Fibroblast of lung (primary cell): ENCODE data around the gene FOXL2NB. TPM values are rescaled to one million over a fixed set of nuclear protein-coding genes. Genes with fewer than 3 reads are reported as not detected.
A peak's percentile ranks its signal among the peaks of the same experiment; 100 is the strongest.

Experiments
- DNase-seq, 2 donors: peaks; one replicate each; pipeline versions ENCODE4 v3.0.0 to v3.0.0-alpha.2; 2010; ENCODE audit warnings: low read depth in 2 of 2
- H2AFZ ChIP-seq: 2 replicates; pipeline ENCODE4 v1.5.1; 2012; ENCODE audit warnings: low read length, control low read depth, inconsistent platforms
- H3K27ac ChIP-seq: 2 replicates; pipeline ENCODE4 v1.5.1; 2011; ENCODE audit warnings: low read length, control low read depth; ENCODE audit not compliant: insufficient read depth
- H3K27me3 ChIP-seq: 2 replicates; pipeline ENCODE4 v1.5.1; 2011; ENCODE audit warnings: mild to moderate bottlenecking, low read length; ENCODE audit not compliant: control insufficient read depth, insufficient read depth
- H3K36me3 ChIP-seq: 2 replicates; pipeline ENCODE4 v1.5.1; 2011; ENCODE audit warnings: low read length; ENCODE audit not compliant: control insufficient read depth, insufficient read depth
- H3K4me1 ChIP-seq: 2 replicates; pipeline ENCODE4 v1.5.1; 2011; ENCODE audit warnings: low read length; ENCODE audit not compliant: control insufficient read depth, insufficient read depth; ENCODE audit errors: extremely low read depth
- H3K4me2 ChIP-seq: 2 replicates; pipeline ENCODE4 v1.5.1; 2011; ENCODE audit warnings: low read length, control low read depth; ENCODE audit not compliant: insufficient read depth; ENCODE audit errors: extremely low read depth
- H3K4me3 ChIP-seq, 4 experiments: fragments of 200-600 bp in 1 of 4; sonication (generic) in 1 of 4; replicated peaks in 1 of 4; 2 replicates each; pipeline ENCODE4 v1.5.1; 2011 to 2016; ENCODE audit warnings: low read length in 4 of 4, low read depth in 3 of 4, mild to moderate bottlenecking in 3 of 4, control low read depth in 2 of 4, inconsistent platforms in 1 of 4, mixed read lengths in 1 of 4; ENCODE audit not compliant: insufficient read depth in 1 of 4; ENCODE audit errors: control extremely low read depth in 1 of 4
- H3K79me2 ChIP-seq: 2 replicates; pipeline ENCODE4 v1.5.1; 2012; ENCODE audit warnings: mild to moderate bottlenecking, low read length, inconsistent platforms; ENCODE audit not compliant: control insufficient read depth, insufficient read depth
- H3K9ac ChIP-seq: 2 replicates; pipeline ENCODE4 v1.5.1; 2011; ENCODE audit warnings: mild to moderate bottlenecking, low read length, control low read depth; ENCODE audit not compliant: insufficient read depth
- H3K9me3 ChIP-seq: 2 replicates; pipeline ENCODE4 v1.5.1; 2012; ENCODE audit warnings: low read depth, low read length; ENCODE audit not compliant: control insufficient read depth, insufficient read depth
- H4K20me1 ChIP-seq: 2 replicates; pipeline ENCODE4 v1.5.1; 2011; ENCODE audit warnings: low read length; ENCODE audit not compliant: control insufficient read depth, insufficient read depth; ENCODE audit errors: extremely low read depth
- EZH2 ChIP-seq: IDR thresholded peaks from 2 replicates; pipeline ENCODE4 v1.5.1; 2012; ENCODE audit warnings: low read length, control low read depth, mild to moderate bottlenecking; ENCODE audit errors: missing control alignments
- polyA plus RNA-seq, 2 donors: library from polyadenylated mRNA; depleted of rRNA in 1 of 2; stranded (reverse) in 1 of 2; unstranded in 1 of 2; fragments of >200 nt; gene quantifications; 2 replicates each; pipeline ENCODE4 v1.2.1, GENCODE V29; 2011 to 2012; ENCODE audit warnings: missing spikeins in 1 of 2
- total RNA-seq: library from RNA; depleted of rRNA; stranded (reverse); fragments of >200 nt; gene quantifications from 2 replicates; pipeline ENCODE4 v1.2.1, GENCODE V29; 2014
- TF ChIP-seq, protein P1 (sequence below), 2 donors: IDR thresholded peaks in 1 of 2; conservative IDR thresholded peaks in 1 of 2; 1 replicate in 1 of 2; 2 replicates in 1 of 2; pipeline ENCODE4 v1.5.1; 2011 to 2012; ENCODE audit warnings: low read length in 2 of 2, control low read depth in 1 of 2, inconsistent platforms in 1 of 2, low read depth in 1 of 2, mild to moderate bottlenecking in 1 of 2

Gene FOXL2NB
- total and polyA plus RNA-seq, 2 donors (not counting 1 experiment from before 2014, with no cell fraction given) = not detected

DNA sequence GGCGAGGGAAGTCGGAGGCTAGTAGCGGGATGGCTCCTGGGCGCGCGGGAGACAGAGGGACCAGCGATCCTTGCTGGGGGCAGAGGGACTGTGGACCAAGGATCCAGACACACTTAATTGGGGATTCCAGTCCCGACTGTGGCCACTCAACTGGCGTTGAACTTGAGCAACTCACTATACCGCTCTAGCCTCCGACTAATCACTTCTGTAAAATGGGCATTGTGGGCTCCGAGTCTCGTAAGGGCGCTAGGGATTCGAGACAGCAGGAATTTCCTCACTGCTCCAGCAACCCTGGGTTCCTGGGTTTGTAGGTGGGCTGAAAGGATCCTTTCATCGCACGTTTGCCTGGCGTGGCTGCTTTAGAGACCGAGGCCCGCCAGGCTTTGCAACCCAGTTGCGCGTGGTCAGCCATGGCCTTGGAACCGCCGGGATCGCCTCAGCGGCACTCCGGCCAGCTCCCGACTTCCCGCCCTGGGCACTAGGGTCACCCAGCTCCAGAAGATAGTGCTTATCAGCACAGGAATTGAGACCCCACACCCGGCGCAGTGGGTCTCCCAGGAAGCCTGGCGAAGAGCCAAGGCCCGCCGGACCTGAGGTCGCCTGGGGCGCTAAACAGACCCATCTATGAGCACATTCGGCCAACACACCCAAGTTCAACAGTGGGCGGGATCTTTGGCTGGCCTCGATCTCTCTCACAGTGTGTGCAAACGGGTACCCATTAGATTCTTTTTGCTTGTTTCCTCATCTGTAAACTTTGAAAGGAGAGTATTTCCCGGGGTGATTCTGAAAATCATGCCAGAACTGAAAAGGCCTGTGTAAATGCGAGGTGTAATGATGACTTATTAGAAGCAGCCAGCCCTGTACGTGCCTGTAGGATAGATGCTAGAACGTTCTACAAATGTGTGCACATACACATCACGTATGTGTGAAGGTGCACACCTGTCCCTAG lies 10.0 kb upstream of the FOXL2NB start:
- peak overlapping the region in 1 of 4 experiments; percentile 33 for H3K4me3 ChIP-seq
- peaks cover 69% of the 10 kb centered on the region for H3K27me3 ChIP-seq
- H2AFZ ChIP-seq = no peak overlapping the region
- no peaks in the 10 kb centered on the region for H3K36me3 ChIP-seq
- H3K27ac ChIP-seq = no peak overlapping the region
- H3K4me2 ChIP-seq = peak overlapping the region; percentile 87
- TF ChIP-seq, protein P1, sequence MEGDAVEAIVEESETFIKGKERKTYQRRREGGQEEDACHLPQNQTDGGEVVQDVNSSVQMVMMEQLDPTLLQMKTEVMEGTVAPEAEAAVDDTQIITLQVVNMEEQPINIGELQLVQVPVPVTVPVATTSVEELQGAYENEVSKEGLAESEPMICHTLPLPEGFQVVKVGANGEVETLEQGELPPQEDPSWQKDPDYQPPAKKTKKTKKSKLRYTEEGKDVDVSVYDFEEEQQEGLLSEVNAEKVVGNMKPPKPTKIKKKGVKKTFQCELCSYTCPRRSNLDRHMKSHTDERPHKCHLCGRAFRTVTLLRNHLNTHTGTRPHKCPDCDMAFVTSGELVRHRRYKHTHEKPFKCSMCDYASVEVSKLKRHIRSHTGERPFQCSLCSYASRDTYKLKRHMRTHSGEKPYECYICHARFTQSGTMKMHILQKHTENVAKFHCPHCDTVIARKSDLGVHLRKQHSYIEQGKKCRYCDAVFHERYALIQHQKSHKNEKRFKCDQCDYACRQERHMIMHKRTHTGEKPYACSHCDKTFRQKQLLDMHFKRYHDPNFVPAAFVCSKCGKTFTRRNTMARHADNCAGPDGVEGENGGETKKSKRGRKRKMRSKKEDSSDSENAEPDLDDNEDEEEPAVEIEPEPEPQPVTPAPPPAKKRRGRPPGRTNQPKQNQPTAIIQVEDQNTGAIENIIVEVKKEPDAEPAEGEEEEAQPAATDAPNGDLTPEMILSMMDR (conservative IDR thresholded peaks at IDR 0.05 in 1 of 2, IDR thresholded peaks at IDR 0.05 in 1 of 2; ENCODE audit: low read depth in 1 of 2, low read length in 2 of 2) = no peak
- peak; percentile 93 for TF ChIP-seq EZH2
- no peaks in the 10 kb centered on the region for H3K79me2 ChIP-seq
- peaks cover 2% of the 10 kb centered on the region for H3K4me1 ChIP-seq
- no peak overlapping the region for H3K9ac ChIP-seq
- no peaks in the 10 kb centered on the region for H4K20me1 ChIP-seq
- DNase-seq = no peak
- no peaks in the 10 kb centered on the region for H3K9me3 ChIP-seq

DNA sequence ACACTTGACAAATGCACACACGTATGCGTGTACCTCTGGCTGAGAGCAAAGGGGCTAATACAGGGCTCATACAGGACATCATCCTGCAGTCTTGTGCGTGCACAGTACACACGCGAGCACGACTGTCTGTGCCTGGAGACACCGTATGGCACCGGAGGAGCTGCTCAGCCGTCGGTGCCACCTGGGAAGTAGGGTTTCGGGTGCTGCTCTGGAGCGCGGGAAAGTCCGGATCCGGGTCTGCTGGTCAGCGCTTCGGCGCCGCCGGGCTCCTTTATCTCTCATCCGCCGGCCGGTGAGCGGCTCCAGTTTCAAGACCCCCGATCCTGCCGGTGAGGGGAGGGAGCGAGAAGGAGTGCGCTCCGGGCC lies 9.3 kb upstream of the FOXL2NB start:
- no peak overlapping the region for H3K9ac ChIP-seq
- no peak overlapping the region for H3K4me3 ChIP-seq
- TF ChIP-seq EZH2 = peak; percentile 98
- TF ChIP-seq, protein P1 (conservative IDR thresholded peaks at IDR 0.05 in 1 of 2, IDR thresholded peaks at IDR 0.05 in 1 of 2; ENCODE audit: low read depth in 1 of 2, low read length in 2 of 2) = no peak
- H3K36me3 ChIP-seq = no peaks in the 10 kb centered on the region
- no peak overlapping the region for H2AFZ ChIP-seq
- H3K4me1 ChIP-seq = peaks cover 2% of the 10 kb centered on the region
- no peak for DNase-seq
- H3K27me3 ChIP-seq = peaks cover 76% of the 10 kb centered on the region
- H3K79me2 ChIP-seq = no peaks in the 10 kb centered on the region
- no peak overlapping the region for H3K4me2 ChIP-seq
- H4K20me1 ChIP-seq = no peaks in the 10 kb centered on the region
- H3K27ac ChIP-seq = no peak overlapping the region
- H3K9me3 ChIP-seq = no peaks in the 10 kb centered on the region

DNA sequence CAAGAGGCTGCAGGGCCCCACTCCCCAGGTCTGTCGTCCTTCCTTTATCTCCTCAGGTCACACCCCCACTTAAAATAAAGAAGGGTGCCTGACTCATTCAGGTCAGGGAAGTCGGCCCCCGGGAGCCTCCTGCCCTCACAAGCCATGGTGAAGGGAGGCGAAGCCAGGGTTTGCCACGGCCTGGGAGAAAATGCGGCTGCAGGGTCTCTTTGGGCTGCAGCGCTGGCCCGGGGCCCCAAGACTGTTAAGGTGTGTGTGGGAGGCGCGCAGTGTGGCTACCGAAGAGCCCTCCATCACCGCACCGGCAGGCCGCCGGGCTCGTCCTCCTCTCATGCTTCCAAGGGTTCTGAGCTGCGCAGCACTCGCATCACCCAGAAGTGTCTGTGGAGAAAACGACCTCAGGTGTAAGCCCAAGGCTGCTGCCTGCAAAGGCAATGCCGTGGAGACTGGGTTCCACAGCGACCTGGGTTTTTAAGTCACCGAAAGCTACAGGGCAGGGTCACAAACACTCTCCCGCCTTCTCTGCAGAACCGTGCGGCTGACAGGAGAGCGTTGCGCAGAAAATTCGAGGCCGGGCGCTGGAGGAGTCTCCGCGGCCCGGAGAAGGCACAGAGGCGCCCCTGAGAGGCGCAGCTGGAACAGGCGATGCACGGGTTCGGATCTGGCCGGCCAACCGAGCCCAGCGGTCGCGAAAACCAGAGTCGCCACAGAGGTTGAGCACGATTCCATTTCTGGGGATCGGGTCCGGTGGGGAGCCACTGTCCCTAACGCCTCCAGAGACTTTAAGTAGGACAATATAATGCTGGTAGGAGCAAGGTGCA lies 8.8 kb upstream of the FOXL2NB start:
- Histone ChIP-seq H3K4me3 (no peak overlapping the region), H3K36me3 (no peaks in the 10 kb centered on the region), H3K27ac (no peak overlapping the region), H3K27me3 (peaks cover 81% of the 10 kb centered on the region), H3K4me2 (no peak overlapping the region), H2AFZ (no peak overlapping the region), H3K9ac (no peak overlapping the region), H3K4me1 (peaks cover 2% of the 10 kb centered on the region), H3K9me3 (no peaks in the 10 kb centered on the region), H3K79me2 (no peaks in the 10 kb centered on the region), H4K20me1 (no peaks in the 10 kb centered on the region)
- no peak for DNase-seq
- peak; percentile 97 for TF ChIP-seq EZH2
- TF ChIP-seq, protein P1 (conservative IDR thresholded peaks at IDR 0.05 in 1 of 2, IDR thresholded peaks at IDR 0.05 in 1 of 2; ENCODE audit: low read depth in 1 of 2, low read length in 2 of 2) = no peak
